Vagina (tissue), 2 donors: Measurements from ENCODE around the gene OR52N5. TPM values are rescaled to one million over a fixed set of nuclear protein-coding genes. Genes with fewer than 3 reads are reported as not detected.

Source experiments
- DNase-seq, 2 donors: peaks; one replicate each; pipeline ENCODE4 v3.0.0-alpha.2; 2017; ENCODE audit errors: extremely low spot score in 2 of 2
- H3K27ac ChIP-seq: fragments of 200-600 bp; sonication (generic); one replicate; pipeline ENCODE4 v1.5.1; 2019
- H3K27me3 ChIP-seq: fragments of 200-600 bp; sonication (generic); one replicate; pipeline ENCODE4 v1.5.1; 2019
- H3K36me3 ChIP-seq, 2 donors: fragments of 200-600 bp; sonication (generic); one replicate each; pipeline ENCODE4 v1.5.1; 2017 to 2019
- H3K4me1 ChIP-seq: fragments of 200-600 bp; sonication (generic); one replicate; pipeline ENCODE4 v1.5.1; 2019
- H3K4me3 ChIP-seq, 2 donors: fragments of 200-600 bp; sonication (generic); 1 replicate in 1 of 2; 2 replicates in 1 of 2; pipeline ENCODE4 v1.5.1; 2016 to 2019
- H3K9me3 ChIP-seq: fragments of 200-600 bp; sonication (generic); one replicate; pipeline ENCODE4 v1.5.1; 2019
- POLR2A ChIP-seq, 2 donors: fragments of 450-650 bp; IDR thresholded peaks; one replicate each; pipeline ENCODE4 v1.6.1; 2017; ENCODE audit warnings: antibody characterized with exemption in 2 of 2, mild to moderate bottlenecking in 2 of 2, moderate library complexity in 2 of 2
- POLR2AphosphoS5 ChIP-seq, 2 donors: sonication (generic); formaldehyde crosslinking; IDR thresholded peaks; one replicate each; pipeline ENCODE4 v1.9.0; 2017; ENCODE audit warnings: antibody characterized with exemption in 2 of 2, mild to moderate bottlenecking in 2 of 2, low read depth in 1 of 2; ENCODE audit not compliant: insufficient read depth in 1 of 2
- intact Hi-C: fragments of 100-400 bp; cut with DNase I; formaldehyde crosslinking; loops from one replicate; pipeline ENCODE4 v1.15.1; 2023
- total RNA-seq: library from RNA; depleted of rRNA; stranded (reverse); fragments of >200 nt; gene quantifications from one replicate; pipeline ENCODE4 v1.2.3, GENCODE V29; 2016
- TF ChIP-seq, protein P1 (sequence below), 3 experiments: fragments of 450-650 bp in 2 of 3; fragments of 200-600 bp in 1 of 3; sonication (generic) in 1 of 3; IDR thresholded peaks; one replicate each; pipeline ENCODE4 v1.5.1; 2017 to 2019; ENCODE audit warnings: antibody characterized with exemption in 3 of 3, mild to moderate bottlenecking in 2 of 3, moderate library complexity in 2 of 3

OR52N5 gene
- total RNA-seq, 1 donor from 2014 or later, result not detected

DNA sequence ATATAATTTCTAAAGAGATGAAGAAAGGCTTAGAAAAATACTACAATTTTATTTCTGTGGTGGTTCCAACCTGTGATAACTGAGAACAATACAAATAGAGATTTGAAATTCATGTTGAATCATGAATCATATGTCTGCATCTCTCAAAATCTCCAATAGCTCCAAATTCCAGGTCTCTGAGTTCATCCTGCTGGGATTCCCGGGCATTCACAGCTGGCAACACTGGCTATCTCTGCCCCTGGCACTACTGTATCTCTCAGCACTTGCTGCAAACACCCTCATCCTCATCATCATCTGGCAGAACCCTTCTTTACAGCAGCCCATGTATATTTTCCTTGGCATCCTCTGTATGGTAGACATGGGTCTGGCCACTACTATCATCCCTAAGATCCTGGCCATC, 46.8 kb downstream of the OR52N5 start, which contains the start of gene OR56B1:
TSS of gene OR56B1 (plus strand) at position 53 of the 400 bp plus-strand sequence. CDS start at position 122, 69 bp downstream.
- Histone ChIP-seq H3K4me3 (no peak within 1 kb of the TSS), H3K27ac (no peak within 1 kb of the TSS), H3K9me3 (no peaks in the 10 kb centered on the region), H3K4me1 (no peaks in the 10 kb centered on the region), H3K27me3 (no peaks in the 10 kb centered on the region), H3K36me3 (no peaks in the 10 kb centered on the region)
- no peak for DNase-seq
- intact Hi-C loops, result no loop called here
- TF ChIP-seq, protein P1, sequence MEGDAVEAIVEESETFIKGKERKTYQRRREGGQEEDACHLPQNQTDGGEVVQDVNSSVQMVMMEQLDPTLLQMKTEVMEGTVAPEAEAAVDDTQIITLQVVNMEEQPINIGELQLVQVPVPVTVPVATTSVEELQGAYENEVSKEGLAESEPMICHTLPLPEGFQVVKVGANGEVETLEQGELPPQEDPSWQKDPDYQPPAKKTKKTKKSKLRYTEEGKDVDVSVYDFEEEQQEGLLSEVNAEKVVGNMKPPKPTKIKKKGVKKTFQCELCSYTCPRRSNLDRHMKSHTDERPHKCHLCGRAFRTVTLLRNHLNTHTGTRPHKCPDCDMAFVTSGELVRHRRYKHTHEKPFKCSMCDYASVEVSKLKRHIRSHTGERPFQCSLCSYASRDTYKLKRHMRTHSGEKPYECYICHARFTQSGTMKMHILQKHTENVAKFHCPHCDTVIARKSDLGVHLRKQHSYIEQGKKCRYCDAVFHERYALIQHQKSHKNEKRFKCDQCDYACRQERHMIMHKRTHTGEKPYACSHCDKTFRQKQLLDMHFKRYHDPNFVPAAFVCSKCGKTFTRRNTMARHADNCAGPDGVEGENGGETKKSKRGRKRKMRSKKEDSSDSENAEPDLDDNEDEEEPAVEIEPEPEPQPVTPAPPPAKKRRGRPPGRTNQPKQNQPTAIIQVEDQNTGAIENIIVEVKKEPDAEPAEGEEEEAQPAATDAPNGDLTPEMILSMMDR (IDR thresholded peaks at IDR 0.05), result no peak
- no peak for TF ChIP-seq POLR2A (IDR thresholded peaks at IDR 0.05)
- no peak for TF ChIP-seq POLR2AphosphoS5 (IDR thresholded peaks at IDR 0.05; ENCODE audit: insufficient read depth in 1 of 2, low read depth in 1 of 2)

DNA sequence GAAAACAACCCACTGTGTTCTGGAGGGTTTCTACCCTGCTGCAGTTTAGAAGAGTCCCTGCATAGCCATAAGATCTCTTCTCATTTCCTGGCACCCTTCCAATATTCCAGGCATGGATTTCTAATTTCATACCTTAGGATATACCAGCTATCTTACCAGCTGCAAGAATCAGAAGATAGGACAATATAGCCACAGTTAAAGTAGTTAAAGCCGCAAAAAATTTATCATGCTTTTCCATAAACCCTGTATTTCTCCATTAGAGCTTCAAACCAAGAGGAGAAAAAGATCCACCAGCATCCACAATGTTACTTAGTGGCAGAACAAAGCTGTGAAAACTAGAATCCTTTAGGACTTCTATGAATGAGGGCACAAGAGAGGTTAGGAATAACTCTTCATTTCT, 55.5 kb downstream of the OR52N5 start:
- no peak overlapping the region for H3K4me3 ChIP-seq
- intact Hi-C loops, result loop anchor here (10.0 kb wide), 1 partner anchor 73 kb away; no protein-coding TSS in a partner anchor
- DNase-seq, result no peak
- H3K27ac ChIP-seq, result no peak overlapping the region
- H3K9me3 ChIP-seq, result no peaks in the 10 kb centered on the region
- H3K27me3 ChIP-seq, result no peaks in the 10 kb centered on the region
- TF ChIP-seq, protein P1 (IDR thresholded peaks at IDR 0.05), result no peak
- TF ChIP-seq POLR2A (IDR thresholded peaks at IDR 0.05) (no peak), POLR2AphosphoS5 (IDR thresholded peaks at IDR 0.05; ENCODE audit: insufficient read depth in 1 of 2, low read depth in 1 of 2) (no peak)
- no peaks in the 10 kb centered on the region for H3K36me3 ChIP-seq
- H3K4me1 ChIP-seq, result no peaks in the 10 kb centered on the region

DNA sequence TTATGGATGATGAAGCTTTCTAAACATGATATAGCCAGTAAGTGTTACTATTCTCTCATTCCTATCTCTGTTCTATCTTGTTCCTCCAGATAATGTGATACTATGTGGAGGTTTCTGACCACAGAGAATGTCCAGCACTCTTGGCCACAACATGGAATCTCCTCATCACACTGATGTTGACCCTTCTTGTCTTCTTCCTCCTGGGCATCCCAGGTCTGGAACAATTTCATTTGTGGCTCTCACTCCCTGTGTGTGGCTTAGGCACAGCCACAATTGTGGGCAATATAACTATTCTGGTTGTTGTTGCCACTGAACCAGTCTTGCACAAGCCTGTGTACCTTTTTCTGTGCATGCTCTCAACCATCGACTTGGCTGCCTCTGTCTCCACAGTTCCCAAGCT, 56.8 kb downstream of the OR52N5 start:
- Histone ChIP-seq H3K27me3 (no peaks in the 10 kb centered on the region), H3K4me1 (no peaks in the 10 kb centered on the region), H3K36me3 (no peaks in the 10 kb centered on the region), H3K27ac (no peak overlapping the region), H3K9me3 (no peaks in the 10 kb centered on the region), H3K4me3 (no peak overlapping the region)
- TF ChIP-seq POLR2AphosphoS5 (IDR thresholded peaks at IDR 0.05; ENCODE audit: insufficient read depth in 1 of 2, low read depth in 1 of 2), result no peak
- no peak for TF ChIP-seq POLR2A (IDR thresholded peaks at IDR 0.05)
- TF ChIP-seq, protein P1 (IDR thresholded peaks at IDR 0.05), result no peak
- DNase-seq, result no peak
- intact Hi-C loops, result loop anchor here (10.0 kb wide), 1 partner anchor 72 kb away; no protein-coding TSS in a partner anchor

Other genes starting within 250 kb of the OR52N5 start
- not detected for gene OR52H1, start 234.8 kb downstream of the OR52N5 start, total RNA-seq
- gene OR52B6, start 202.5 kb downstream of the OR52N5 start, total RNA-seq, result not detected
- 3.9 TPM for gene TRIM6, start 186.7 kb downstream of the OR52N5 start, total RNA-seq
- 6.9 TPM for gene TRIM34, start 158.4 kb downstream of the OR52N5 start, total RNA-seq
- gene TRIM5, start 98.3 kb downstream of the OR52N5 start, total RNA-seq, result 20.4 TPM
- 32.7 TPM for gene TRIM22, start 93.6 kb downstream of the OR52N5 start, total RNA-seq
- gene OR56B1, start 46.9 kb downstream of the OR52N5 start, total RNA-seq, result not detected
- gene OR52N4, start 29.1 kb downstream of the OR52N5 start, total RNA-seq, result not detected
- gene OR52N1, start 7.9 kb upstream of the OR52N5 start, total RNA-seq, result not detected
- gene OR52N2, start 25.6 kb upstream of the OR52N5 start, total RNA-seq, result not detected
- not detected for gene OR52E6, start 58.5 kb upstream of the OR52N5 start, total RNA-seq
- not detected for gene OR52E8, start 74.3 kb upstream of the OR52N5 start, total RNA-seq
- gene OR52E4, start 97.3 kb upstream of the OR52N5 start, total RNA-seq, result not detected
- not detected for gene OR52E5, start 109.9 kb upstream of the OR52N5 start, total RNA-seq
- gene OR56A3, start 158.9 kb upstream of the OR52N5 start, total RNA-seq, result not detected
- not detected for gene OR56A5, start 185.1 kb upstream of the OR52N5 start, total RNA-seq
- gene OR52L1, start 203.6 kb upstream of the OR52N5 start, total RNA-seq, result not detected
- gene OR56A4, start 223.6 kb upstream of the OR52N5 start, total RNA-seq, result not detected
- not detected for gene OR56A1, start 247.4 kb upstream of the OR52N5 start, total RNA-seq